Measurements from ENCODE around the gene TPGS2. TPM values are rescaled to one million over a fixed set of nuclear protein-coding genes. Genes with fewer than 3 reads are reported as not detected.

Gene TPGS2
- total RNA-seq, 4 donors from 2014 or later, result 80.2 to 161 (median 118) TPM

DNA sequence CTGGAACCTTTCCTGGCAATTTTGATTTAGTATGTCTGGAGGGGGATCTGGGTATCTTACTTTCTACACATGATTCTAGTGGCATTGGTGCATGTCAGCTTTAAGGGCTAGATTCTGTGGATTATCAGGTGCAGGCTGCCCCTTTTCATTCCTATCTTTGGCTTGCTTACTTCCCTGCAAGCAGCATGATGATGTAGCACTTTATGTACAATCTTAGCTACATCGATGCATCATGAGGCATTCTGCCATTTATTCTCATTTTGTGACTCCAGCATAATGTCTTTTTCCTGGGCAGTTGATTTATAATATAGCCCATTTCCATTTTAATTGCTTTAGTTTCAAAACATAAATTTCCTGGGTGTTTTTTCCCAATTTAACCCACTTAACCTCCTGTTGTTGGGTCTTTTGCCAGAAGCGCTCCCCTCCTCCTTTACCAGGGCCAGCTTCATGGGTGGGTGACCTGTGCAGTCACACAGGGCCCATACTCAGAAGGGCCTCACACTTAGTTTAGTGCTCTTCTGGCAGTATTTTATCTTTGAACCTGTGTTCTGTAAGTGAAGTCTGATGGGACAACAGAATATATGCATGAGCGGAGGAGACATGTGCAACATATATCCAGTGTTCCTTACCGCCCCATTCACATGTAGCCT, 36.0 kb downstream of the TPGS2 start:
- TF ChIP-seq, protein P1, sequence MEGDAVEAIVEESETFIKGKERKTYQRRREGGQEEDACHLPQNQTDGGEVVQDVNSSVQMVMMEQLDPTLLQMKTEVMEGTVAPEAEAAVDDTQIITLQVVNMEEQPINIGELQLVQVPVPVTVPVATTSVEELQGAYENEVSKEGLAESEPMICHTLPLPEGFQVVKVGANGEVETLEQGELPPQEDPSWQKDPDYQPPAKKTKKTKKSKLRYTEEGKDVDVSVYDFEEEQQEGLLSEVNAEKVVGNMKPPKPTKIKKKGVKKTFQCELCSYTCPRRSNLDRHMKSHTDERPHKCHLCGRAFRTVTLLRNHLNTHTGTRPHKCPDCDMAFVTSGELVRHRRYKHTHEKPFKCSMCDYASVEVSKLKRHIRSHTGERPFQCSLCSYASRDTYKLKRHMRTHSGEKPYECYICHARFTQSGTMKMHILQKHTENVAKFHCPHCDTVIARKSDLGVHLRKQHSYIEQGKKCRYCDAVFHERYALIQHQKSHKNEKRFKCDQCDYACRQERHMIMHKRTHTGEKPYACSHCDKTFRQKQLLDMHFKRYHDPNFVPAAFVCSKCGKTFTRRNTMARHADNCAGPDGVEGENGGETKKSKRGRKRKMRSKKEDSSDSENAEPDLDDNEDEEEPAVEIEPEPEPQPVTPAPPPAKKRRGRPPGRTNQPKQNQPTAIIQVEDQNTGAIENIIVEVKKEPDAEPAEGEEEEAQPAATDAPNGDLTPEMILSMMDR (IDR thresholded peaks at IDR 0.05; ENCODE audit: low read depth), result no peak

DNA sequence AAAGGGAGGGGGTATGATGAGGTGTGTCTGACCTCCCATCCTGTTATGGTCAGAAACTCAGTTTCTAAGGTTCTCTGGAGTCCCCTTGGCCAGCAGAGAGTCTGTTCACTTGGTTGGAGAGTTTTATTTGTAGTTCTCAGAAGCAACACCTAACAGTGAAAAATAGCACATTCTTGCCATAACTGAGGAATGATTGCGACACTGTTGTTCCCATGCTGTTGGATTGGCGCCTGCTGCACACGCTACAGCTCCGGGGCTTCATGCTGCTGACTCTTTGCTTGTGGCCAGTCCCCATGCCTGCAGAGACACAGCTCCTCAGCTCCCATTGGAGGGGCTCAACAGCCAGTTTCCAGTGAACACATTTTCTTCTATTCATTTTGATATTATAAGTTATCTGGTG, 42.1 kb downstream of the TPGS2 start:
- TF ChIP-seq, protein P1 (IDR thresholded peaks at IDR 0.05; ENCODE audit: low read depth), result no peak

DNA sequence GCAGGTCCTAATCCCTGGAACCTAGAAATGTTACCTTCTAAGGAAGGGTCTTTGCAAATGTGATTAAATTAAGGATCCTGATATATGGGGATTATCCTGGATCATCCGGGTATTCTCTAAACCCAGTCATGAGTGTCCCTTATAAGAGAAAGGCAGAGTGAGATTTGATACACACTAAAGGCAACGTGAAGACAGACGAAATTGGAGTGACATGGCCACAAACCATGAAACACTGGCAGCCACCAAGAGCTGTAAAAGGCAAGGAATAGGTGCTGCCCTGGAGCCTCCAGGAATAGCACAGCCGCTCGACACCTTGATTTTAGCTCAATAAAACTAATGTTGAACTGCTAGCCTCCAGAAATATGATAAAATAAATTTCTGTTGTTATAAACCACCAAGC, 45.0 kb downstream of the TPGS2 start:
- TF ChIP-seq, protein P1 (IDR thresholded peaks at IDR 0.05; ENCODE audit: low read depth), result no peak

DNA sequence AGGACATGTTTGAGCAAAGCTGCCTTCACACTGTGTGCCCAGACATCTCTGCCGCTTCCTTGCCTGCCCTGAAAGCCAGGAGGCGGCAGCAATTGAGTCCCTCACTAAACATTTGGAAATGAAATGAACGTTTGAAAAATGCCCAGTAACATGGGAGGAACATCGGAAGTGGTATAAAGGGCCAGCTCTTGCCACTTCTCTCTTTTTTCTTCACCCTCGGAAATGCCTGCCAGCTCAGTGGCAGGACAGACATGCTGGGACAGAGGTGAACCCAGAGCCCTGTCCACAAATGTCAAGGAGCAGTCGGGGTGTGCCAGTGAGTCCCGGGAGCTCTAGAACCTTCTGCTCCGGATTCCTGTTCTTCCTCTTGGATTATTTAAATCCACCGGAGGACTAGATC, 46.1 kb downstream of the TPGS2 start:
- TF ChIP-seq, protein P1 (IDR thresholded peaks at IDR 0.05; ENCODE audit: low read depth), result no peak

DNA sequence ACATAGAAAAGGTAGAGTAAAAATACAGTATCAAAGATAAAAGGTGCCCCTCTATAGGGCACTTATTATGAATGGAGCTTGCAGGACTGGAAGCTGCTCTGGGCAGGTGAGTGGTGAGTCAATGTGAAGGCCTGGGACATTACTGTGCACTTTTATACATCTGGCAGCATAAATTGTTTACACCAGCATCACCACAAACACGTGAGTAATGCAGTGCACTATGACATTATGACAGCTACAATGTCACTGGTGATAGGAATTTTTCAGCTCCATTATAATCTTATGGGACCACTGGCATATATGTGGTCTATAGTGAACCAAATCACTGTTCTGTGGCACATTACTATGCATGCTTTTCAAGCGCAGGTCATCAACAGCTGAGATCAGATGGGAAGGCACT, 48.1 kb downstream of the TPGS2 start:
- TF ChIP-seq, protein P1 (IDR thresholded peaks at IDR 0.05; ENCODE audit: low read depth), result no peak

DNA sequence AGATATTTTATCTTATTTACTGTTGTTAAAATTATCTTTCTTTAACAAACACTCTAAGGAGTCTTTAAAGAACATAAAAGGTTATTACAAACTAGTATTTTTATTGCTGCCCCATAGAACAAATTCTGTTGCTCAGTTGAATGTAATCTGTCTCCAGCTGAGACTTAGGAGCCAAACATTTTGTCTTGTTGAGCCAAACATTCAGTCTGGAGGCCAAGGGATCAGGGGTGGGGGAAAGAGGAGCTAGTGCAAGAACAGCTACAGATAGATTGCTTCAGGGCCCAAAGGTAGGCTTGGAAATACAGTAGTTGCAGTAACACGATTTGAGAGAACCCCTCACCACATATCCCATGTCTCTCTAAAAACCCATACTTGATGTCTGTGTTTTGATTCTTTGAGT, 51.2 kb downstream of the TPGS2 start:
- TF ChIP-seq, protein P1 (IDR thresholded peaks at IDR 0.05; ENCODE audit: low read depth), result no peak

DNA sequence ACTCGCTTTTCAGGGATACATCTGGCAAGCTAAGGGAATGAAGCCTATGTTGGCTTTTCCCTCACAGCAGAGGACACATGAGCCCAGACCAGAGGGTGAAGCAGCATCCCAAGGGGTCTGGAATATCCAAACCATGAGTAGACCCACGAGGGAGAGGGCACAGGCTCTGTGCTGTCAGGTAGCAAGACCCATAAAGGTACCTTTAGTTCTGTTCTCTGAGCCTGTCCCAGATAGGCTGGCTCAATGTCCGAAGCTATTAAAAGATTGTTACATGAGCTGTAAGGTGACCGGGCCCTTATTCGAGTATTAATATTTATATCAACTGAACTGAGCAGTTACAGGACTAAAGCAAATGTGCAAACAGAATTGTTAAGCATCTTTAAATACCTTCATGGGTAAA, 52.2 kb downstream of the TPGS2 start:
- TF ChIP-seq, protein P1 (IDR thresholded peaks at IDR 0.05; ENCODE audit: low read depth), result no peak
